MM.1S (cell line): Measurements from ENCODE around the gene ARSG.

Experiments
- CTCF ChIP-seq: fragments of 300-600 bp; sonication (generic); IDR thresholded peaks from 2 replicates; pipeline ENCODE4 v1.5.1; 2016; ENCODE audit warnings: antibody characterized with exemption, low read length, mixed read lengths
- EZH2 ChIP-seq: fragments of 300-600 bp; sonication (generic); optimal IDR thresholded peaks from 2 replicates; pipeline ENCODE3; 2017; ENCODE audit warnings: low read depth, mild to moderate bottlenecking, antibody characterized with exemption, low read length, mixed read lengths
- EZH2phosphoT487 ChIP-seq: fragments of 300-600 bp; sonication (generic); IDR thresholded peaks from 2 replicates; pipeline ENCODE4 v1.6.1; 2018; ENCODE audit warnings: antibody characterized with exemption, low read length

DNA sequence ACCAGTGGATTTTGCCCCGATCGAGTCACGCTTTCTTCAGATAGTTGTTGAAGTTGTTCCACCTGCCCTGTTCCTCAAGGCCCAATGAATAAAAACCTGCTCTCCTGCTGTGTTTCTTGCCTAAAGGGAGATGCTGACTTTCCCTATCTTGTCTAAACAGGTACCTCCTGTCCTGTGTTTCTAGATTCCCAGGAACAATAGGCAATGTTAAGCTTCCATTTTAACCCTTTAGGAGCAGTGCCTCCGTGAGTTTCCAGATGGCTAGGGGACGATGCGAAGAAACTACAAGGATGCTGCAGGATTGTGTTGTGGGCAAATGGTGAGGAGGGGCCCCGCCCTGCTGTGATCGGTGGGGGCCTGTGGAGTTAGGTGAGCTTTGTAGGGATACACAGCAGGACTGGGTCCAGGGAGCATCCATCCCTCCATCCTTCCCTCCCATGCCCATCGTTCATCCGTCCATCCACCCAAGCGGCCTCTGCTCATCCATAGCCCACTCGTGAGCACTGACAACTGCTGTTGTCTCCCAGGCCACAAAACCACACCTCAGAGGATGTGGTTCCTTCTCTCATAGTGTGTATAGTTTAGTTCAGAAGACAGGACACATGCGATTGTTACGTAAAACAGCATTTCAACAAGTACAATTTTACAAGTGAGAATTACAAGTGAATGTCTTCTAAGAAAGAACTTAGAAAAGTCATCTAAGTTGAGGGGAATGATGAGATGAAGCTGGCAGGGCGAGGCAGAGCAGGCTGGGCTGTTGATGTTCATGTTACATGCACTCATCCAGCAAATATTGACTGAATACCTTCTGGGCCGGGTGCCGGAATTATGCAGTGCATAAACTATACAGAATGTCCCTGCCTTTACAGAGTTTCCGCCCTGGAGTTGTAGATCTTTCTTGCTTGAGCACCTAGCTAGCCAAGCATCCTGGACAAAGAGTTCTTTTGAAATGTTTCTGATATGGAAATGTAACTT is 5.2 kb downstream of the ARSG start:
- TF ChIP-seq CTCF (no peak), EZH2phosphoT487 (no peak), EZH2 (no peak)
